Large intestine (tissue), 3 donors: Measurements from ENCODE around the gene PCDHA11. TPM values are rescaled to one million over a fixed set of nuclear protein-coding genes. Genes with fewer than 3 reads are reported as not detected.

Experiments used
- DNase-seq, 2 donors: peaks; one replicate each; pipeline versions ENCODE4 v3.0.0 to v3.0.0-alpha.2; 2013
- H3K27ac ChIP-seq: one replicate; pipeline ENCODE4 v1.5.1; 2013; ENCODE audit warnings: low read length
- H3K27me3 ChIP-seq: 2 replicates; pipeline ENCODE4 v1.6.1; 2013; ENCODE audit warnings: low read length; ENCODE audit not compliant: control insufficient read depth, insufficient read depth
- H3K36me3 ChIP-seq: 2 replicates; pipeline ENCODE4 v1.6.1; 2013; ENCODE audit warnings: low read length; ENCODE audit not compliant: control insufficient read depth, insufficient read depth
- H3K4me1 ChIP-seq: one replicate; pipeline ENCODE4 v1.6.1; 2013; ENCODE audit warnings: low read length; ENCODE audit not compliant: control insufficient read depth, insufficient read depth
- H3K4me3 ChIP-seq: one replicate; pipeline ENCODE4 v1.5.1; 2013; ENCODE audit warnings: low read length
- H3K9me3 ChIP-seq: one replicate; pipeline ENCODE4 v1.6.1; 2013; ENCODE audit warnings: mild to moderate bottlenecking, low read depth, low read length, moderate library complexity; ENCODE audit not compliant: control insufficient read depth
- WGBS: methylation state at CpG from one replicate; pipeline ENCODE4 v1.1.5; 2013; ENCODE audit warnings: low lambda C conversion rate; ENCODE audit not compliant: insufficient coverage; 5-methylcytosine and 5-hydroxymethylcytosine counted together
- polyA plus RNA-seq: library from polyadenylated mRNA; unstranded; fragments of 120-200 nt; gene quantifications from one replicate; pipeline ENCODE4 v1.2.1, GENCODE V29; 2013

Gene PCDHA11
- polyA plus RNA-seq, 1 donor = 1.3 TPM

DNA sequence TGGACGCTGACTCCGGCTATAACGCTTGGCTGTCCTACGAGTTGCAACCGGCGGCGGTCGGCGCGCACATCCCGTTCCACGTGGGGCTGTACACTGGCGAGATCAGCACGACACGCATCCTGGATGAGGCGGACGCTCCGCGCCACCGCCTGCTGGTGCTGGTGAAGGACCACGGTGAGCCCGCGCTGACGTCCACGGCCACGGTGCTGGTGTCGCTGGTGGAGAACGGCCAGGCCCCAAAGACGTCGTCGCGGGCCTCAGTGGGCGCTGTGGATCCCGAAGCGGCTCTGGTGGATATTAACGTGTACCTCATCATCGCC lies 8.5 kb downstream of the PCDHA11 start:
- no peak for DNase-seq
- H3K36me3 ChIP-seq = no peaks in the 10 kb centered on the region
- WGBS = no CpG with 5 or more reads among the region's 37 CpGs
- H3K9me3 ChIP-seq = peaks cover 33% of the 10 kb centered on the region
- H3K4me1 ChIP-seq = no peaks in the 10 kb centered on the region
- H3K27me3 ChIP-seq = peaks cover 10% of the 10 kb centered on the region
- H3K27ac ChIP-seq = no peak overlapping the region
- H3K4me3 ChIP-seq = no peak overlapping the region

DNA sequence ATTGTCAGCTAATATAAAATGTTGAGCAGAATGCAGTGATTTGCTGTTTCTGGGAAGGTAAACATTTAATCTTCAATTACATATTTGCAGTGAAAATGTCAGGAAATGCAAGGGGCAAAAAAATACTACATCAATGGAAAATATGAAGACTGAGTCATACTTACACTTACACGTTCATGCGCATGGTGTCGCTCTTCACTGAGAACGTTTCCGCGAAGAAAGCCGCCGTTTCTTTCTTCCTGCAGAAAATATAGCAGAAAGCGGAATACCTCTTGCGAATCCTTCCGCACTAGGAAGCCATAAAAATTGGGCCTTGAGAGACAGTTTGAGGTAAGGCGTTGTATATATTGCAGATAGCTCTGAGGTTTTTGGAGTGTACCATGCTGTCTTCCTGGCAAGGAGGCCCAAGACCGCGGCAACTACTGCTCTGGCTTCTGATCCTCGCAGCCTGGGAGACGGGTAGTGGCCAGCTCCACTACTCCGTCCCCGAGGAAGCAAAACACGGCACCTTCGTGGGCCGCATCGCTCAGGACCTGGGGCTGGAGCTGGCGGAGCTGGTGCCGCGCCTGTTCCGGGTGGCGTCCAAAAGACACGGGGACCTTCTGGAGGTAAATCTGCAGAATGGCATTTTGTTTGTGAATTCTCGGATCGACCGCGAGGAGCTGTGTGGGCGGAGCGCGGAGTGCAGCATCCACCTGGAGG lies 13.3 kb downstream of the PCDHA11 start, which contains the start of gene PCDHA13:
Gene PCDHA13, plus strand, starts transcription at position 236 of the 702 bp plus-strand sequence. Its CDS starts 145 bp downstream, at position 381.
- DNase-seq = no peak
- H3K4me3 ChIP-seq = no peak within 1 kb of the TSS
- H3K9me3 ChIP-seq = peaks cover 35% of the 10 kb centered on the region
- peaks cover 8% of the 10 kb centered on the region for H3K27me3 ChIP-seq
- no peaks in the 10 kb centered on the region for H3K36me3 ChIP-seq
- WGBS = no CpG with 5 or more reads among the region's 35 CpGs
- no peak within 1 kb of the TSS for H3K27ac ChIP-seq
- no peaks in the 10 kb centered on the region for H3K4me1 ChIP-seq

DNA sequence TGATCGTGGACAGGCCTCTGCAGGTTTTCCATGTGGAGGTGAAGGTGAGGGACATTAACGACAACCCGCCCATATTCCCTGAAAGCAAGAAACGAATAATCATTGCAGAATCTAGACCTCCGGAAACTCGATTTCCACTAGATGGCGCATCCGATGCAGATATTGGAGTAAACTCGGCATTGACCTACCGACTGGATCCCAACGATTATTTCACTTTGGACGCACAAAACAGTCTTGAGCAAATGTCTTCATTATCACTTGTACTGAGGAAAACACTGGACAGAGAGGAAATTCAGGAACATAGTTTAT lies 13.8 kb downstream of the PCDHA11 start:
- Histone ChIP-seq H3K27ac (no peak overlapping the region), H3K27me3 (peaks cover 8% of the 10 kb centered on the region), H3K4me1 (no peaks in the 10 kb centered on the region), H3K9me3 (peaks cover 30% of the 10 kb centered on the region), H3K36me3 (no peaks in the 10 kb centered on the region), H3K4me3 (no peak overlapping the region)
- 38% methylated on average over 4 of the region's 12 CpGs for WGBS
- DNase-seq = no peak

DNA sequence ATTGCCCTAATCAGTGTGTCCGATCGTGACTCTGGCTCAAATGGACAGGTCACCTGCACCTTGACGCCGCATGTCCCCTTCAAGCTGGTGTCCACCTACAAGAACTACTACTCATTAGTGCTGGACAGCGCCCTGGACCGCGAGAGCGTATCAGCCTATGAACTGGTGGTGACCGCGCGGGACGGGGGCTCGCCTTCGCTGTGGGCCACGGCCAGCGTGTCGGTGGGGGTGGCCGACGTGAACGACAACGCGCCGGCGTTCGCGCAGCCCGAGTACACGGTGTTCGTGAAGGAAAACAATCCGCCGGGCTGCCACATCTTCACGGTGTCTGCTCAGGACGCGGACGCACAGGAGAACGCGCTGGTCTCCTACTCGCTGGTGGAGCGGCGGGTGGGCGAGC lies 14.6 kb downstream of the PCDHA11 start:
- H3K27me3 ChIP-seq = peaks cover 8% of the 10 kb centered on the region
- no peak for DNase-seq
- H3K4me1 ChIP-seq = no peaks in the 10 kb centered on the region
- no peak overlapping the region for H3K4me3 ChIP-seq
- peaks cover 24% of the 10 kb centered on the region for H3K9me3 ChIP-seq
- H3K27ac ChIP-seq = no peak overlapping the region
- WGBS = no CpG with 5 or more reads among the region's 41 CpGs
- no peaks in the 10 kb centered on the region for H3K36me3 ChIP-seq

DNA sequence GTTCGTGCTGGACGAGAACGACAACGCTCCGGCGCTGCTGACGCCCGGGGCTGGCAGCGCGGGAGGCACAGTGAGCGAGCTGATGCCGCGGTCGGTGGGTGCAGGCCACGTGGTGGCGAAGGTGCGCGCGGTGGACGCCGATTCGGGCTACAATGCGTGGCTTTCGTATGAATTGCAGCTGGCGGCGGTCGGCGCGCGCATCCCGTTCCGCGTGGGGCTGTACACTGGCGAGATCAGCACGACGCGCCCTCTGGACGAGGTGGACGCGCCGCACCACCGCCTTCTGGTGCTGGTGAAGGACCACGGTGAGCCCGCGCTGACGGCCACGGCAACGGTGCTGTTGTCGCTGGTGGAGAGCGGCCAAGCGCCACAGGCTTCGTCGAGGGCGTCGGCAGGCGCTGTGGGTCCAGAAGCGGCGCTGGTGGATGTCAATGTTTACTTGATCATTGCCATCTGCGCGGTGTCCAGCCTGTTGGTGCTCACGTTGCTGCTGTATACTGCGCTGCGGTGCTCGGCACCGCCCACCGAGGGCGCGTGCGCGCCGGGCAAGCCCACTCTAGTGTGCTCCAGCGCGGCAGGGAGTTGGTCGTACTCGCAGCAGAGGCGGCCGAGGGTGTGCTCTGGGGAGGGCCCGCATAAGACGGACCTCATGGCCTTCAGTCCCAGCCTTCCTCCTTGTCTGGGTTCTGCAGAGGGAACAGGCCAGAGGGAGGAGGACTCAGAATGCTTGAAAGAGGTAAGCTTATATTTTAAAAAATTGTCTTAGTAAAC lies 15.4 kb downstream of the PCDHA11 start:
- DNase-seq = no peak
- no peaks in the 10 kb centered on the region for H3K4me1 ChIP-seq
- H3K4me3 ChIP-seq = no peak overlapping the region
- no CpG with 5 or more reads among the region's 79 CpGs for WGBS
- no peaks in the 10 kb centered on the region for H3K36me3 ChIP-seq
- peaks cover 24% of the 10 kb centered on the region for H3K9me3 ChIP-seq
- H3K27ac ChIP-seq = no peak overlapping the region
- H3K27me3 ChIP-seq = peaks cover 8% of the 10 kb centered on the region

DNA sequence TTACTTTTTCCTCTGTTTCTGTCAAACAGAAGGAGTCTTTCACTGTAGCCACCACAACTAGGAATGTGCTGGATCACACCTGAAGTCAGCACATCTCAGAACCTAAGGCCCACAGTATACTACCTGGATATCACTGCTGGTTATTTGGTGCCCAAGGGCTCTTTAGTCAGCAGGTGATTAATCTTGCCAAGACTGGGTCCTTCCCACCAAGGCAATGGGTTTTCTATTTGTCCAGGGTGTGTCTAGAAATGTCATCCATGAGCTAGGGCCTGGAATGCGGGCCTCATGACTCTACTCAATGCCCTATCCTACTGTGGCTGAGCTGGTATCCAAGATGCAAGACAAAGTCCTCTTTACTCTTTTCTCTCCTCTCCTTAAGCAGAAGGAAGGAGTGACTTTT lies 47.6 kb downstream of the PCDHA11 start:
- H3K9me3 ChIP-seq = peaks cover 5% of the 10 kb centered on the region
- no peaks in the 10 kb centered on the region for H3K4me1 ChIP-seq
- no peak for DNase-seq
- H3K27me3 ChIP-seq = no peaks in the 10 kb centered on the region
- no peak overlapping the region for H3K4me3 ChIP-seq
- WGBS = no CpG with 5 or more reads among the region's 1 CpG
- no peaks in the 10 kb centered on the region for H3K36me3 ChIP-seq
- H3K27ac ChIP-seq = no peak overlapping the region

Other genes starting within 250 kb of the PCDHA11 start
- 13.2 TPM for gene CD14, start 235.8 kb upstream of the PCDHA11 start, polyA plus RNA-seq
- gene TMCO6, start 229.5 kb upstream of the PCDHA11 start, polyA plus RNA-seq = 15.3 TPM
- 77.8 TPM for gene NDUFA2, start 221.3 kb upstream of the PCDHA11 start, polyA plus RNA-seq
- gene IK, start 221.1 kb upstream of the PCDHA11 start, polyA plus RNA-seq = 104 TPM
- gene WDR55, start 204.1 kb upstream of the PCDHA11 start, polyA plus RNA-seq = 19.9 TPM
- gene DND1, start 195.4 kb upstream of the PCDHA11 start, polyA plus RNA-seq = 0.22 TPM
- 55.4 TPM for gene HARS1, start 177.6 kb upstream of the PCDHA11 start, polyA plus RNA-seq
- 39.2 TPM for gene HARS2, start 177.5 kb upstream of the PCDHA11 start, polyA plus RNA-seq
- gene ZMAT2, start 168.5 kb upstream of the PCDHA11 start, polyA plus RNA-seq = 78.7 TPM
- gene PCDHA1, start 82.8 kb upstream of the PCDHA11 start, polyA plus RNA-seq = 0.55 TPM
- gene PCDHA2, start 74.1 kb upstream of the PCDHA11 start, polyA plus RNA-seq = 0.81 TPM
- gene PCDHA3, start 67.9 kb upstream of the PCDHA11 start, polyA plus RNA-seq = 0.85 TPM
- 1.3 TPM for gene PCDHA4, start 61.9 kb upstream of the PCDHA11 start, polyA plus RNA-seq
- 0.46 TPM for gene PCDHA5, start 47.3 kb upstream of the PCDHA11 start, polyA plus RNA-seq
- 0.85 TPM for gene PCDHA6, start 41.0 kb upstream of the PCDHA11 start, polyA plus RNA-seq
- 0.31 TPM for gene PCDHA7, start 34.7 kb upstream of the PCDHA11 start, polyA plus RNA-seq
- gene PCDHA8, start 27.8 kb upstream of the PCDHA11 start, polyA plus RNA-seq = 0.43 TPM
- 0.24 TPM for gene PCDHA9, start 20.6 kb upstream of the PCDHA11 start, polyA plus RNA-seq
- gene PCDHA10, start 13.1 kb upstream of the PCDHA11 start, polyA plus RNA-seq = 1.1 TPM
- gene PCDHA12, start 6.4 kb downstream of the PCDHA11 start, polyA plus RNA-seq = 0.48 TPM
- gene PCDHA13, start 13.2 kb downstream of the PCDHA11 start, polyA plus RNA-seq = 0.72 TPM
- gene PCDHAC1, start 57.3 kb downstream of the PCDHA11 start, polyA plus RNA-seq = 1.2 TPM
- 2.4 TPM for gene PCDHAC2, start 97.5 kb downstream of the PCDHA11 start, polyA plus RNA-seq
- 0.31 TPM for gene PCDHB1, start 182.4 kb downstream of the PCDHA11 start, polyA plus RNA-seq
- gene PCDHB2, start 225.7 kb downstream of the PCDHA11 start, polyA plus RNA-seq = 1.7 TPM
- 1.1 TPM for gene PCDHB3, start 231.5 kb downstream of the PCDHA11 start, polyA plus RNA-seq